ENCODE data around the gene KRT84. TPM values are rescaled to one million over a fixed set of nuclear protein-coding genes. Genes with fewer than 3 reads are reported as not detected.

KRT84 gene
- total and polyA plus RNA-seq, 2 of the 4 experiments (the other 2 are of a cell fraction): not detected

DNA sequence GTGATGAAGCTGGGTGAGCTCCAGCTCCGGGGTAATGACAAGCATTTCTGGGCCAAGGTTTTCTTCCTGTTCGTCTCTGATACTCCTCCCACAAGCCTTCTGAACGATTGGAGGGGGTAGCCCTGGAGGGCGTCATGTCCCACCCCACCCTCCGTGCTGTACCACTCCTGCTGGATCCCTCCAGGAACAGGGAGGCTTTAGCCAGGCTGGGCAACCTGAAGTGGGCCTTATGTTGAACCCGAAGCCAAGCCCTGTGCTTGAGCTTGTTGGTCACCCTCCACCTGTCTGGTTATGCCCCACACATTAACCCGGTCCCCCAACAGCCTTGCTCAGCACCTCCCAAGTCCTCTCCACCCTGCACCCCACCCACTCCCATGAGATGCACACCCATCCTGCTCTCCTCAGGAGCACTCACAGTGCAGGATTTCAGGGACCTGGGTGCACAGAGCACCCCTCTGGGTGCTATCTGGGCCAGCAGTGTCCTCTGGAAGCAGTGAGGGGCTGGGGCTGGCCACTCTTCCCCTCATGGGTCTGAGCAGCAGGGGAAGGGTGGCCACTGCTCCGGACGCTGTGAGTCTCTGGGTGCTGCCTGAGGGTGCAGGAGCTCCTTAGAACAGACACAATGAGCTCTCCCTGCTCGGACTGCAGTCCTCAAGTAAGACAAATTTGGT is 57.5 kb downstream of the KRT84 start:
- intact Hi-C loops (cut with micrococcal nuclease): loop anchor here (1.0 to 2.0 kb wide), 3 partner anchors 49 to 172 kb away; no protein-coding TSS in a partner anchor
- TF ChIP-seq RFX5 (IDR thresholded peaks at IDR 0.05; ENCODE audit: low read depth, low read length): no peak
- no peak for TF ChIP-seq MAFK (IDR thresholded peaks at IDR 0.05; ENCODE audit: low read depth, low read length)
- no peak for TF ChIP-seq NFE2L2 (IDR thresholded peaks at IDR 0.05; ENCODE audit: low read depth, low read length)
- TF ChIP-seq CEBPB (IDR thresholded peaks at IDR 0.05; ENCODE audit: low read depth, low read length): no peak
- no peak for TF ChIP-seq BHLHE40 (IDR thresholded peaks at IDR 0.05; ENCODE audit: low read depth, low read length)
- TF ChIP-seq ELK1 (IDR thresholded peaks at IDR 0.05; ENCODE audit: borderline replicate concordance, low read depth, low read length): no peak
- no peak for TF ChIP-seq SMC3 (IDR thresholded peaks at IDR 0.05; ENCODE audit: low read depth, low read length)
- no peak for TF ChIP-seq MXI1 (IDR thresholded peaks at IDR 0.05; ENCODE audit: borderline replicate concordance, low read depth, low read length)
- no peak for TF ChIP-seq RAD21 (IDR thresholded peaks at IDR 0.05; ENCODE audit: low read length)
- TF ChIP-seq, protein P1, sequence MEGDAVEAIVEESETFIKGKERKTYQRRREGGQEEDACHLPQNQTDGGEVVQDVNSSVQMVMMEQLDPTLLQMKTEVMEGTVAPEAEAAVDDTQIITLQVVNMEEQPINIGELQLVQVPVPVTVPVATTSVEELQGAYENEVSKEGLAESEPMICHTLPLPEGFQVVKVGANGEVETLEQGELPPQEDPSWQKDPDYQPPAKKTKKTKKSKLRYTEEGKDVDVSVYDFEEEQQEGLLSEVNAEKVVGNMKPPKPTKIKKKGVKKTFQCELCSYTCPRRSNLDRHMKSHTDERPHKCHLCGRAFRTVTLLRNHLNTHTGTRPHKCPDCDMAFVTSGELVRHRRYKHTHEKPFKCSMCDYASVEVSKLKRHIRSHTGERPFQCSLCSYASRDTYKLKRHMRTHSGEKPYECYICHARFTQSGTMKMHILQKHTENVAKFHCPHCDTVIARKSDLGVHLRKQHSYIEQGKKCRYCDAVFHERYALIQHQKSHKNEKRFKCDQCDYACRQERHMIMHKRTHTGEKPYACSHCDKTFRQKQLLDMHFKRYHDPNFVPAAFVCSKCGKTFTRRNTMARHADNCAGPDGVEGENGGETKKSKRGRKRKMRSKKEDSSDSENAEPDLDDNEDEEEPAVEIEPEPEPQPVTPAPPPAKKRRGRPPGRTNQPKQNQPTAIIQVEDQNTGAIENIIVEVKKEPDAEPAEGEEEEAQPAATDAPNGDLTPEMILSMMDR (conservative IDR thresholded peaks at IDR 0.05; ENCODE audit: low read depth, low read length): no peak
- no peak for TF ChIP-seq RCOR1 (IDR thresholded peaks at IDR 0.05; ENCODE audit: insufficient replicate concordance, low read length)
- no peak for TF ChIP-seq USF2 (IDR thresholded peaks at IDR 0.05; ENCODE audit: low read depth, low read length)
- no peak for TF ChIP-seq FOS (IDR thresholded peaks at IDR 0.05; ENCODE audit: low read depth, low read length)
- TF ChIP-seq CHD1 (IDR thresholded peaks at IDR 0.05; ENCODE audit: low read depth, low read length): no peak
- TF ChIP-seq MAZ (IDR thresholded peaks at IDR 0.05; ENCODE audit: borderline replicate concordance, low read depth, low read length): no peak

More for the DNA sequence above, 57.5 kb downstream of the KRT84 start:
- no peak; the same call in 1 of the 2 replicates for ATAC-seq (ENCODE audit: low read depth)
- H3K27me3 ChIP-seq (ENCODE audit: control insufficient read depth, insufficient read depth, low read length): peaks cover 54% of the 10 kb centered on the region
- dilution Hi-C loops (cut with HindIII; ENCODE audit: low sequenced_read_pairs, unreplicated experiment) (no loop called here), in situ Hi-C loops (cut with MboI; ENCODE audit: low sequenced_read_pairs) (loop anchor here (5.0 kb wide), 1 partner anchor 171 kb away; no protein-coding TSS in a partner anchor)
- H3K9ac ChIP-seq (ENCODE audit: low read depth, low read length): no peak overlapping the region
- H2BK15ac ChIP-seq (ENCODE audit: low read depth, low read length): no peak overlapping the region
- H3K4me3 ChIP-seq (ENCODE audit: insufficient read depth, low read depth, low read length): no peak overlapping the region
- no peak overlapping the region for H4K8ac ChIP-seq (ENCODE audit: low read depth in 2 of 2, low read length in 2 of 2)
- H3K79me1 ChIP-seq (ENCODE audit: low read depth in 1 of 2, low read length in 2 of 2): no peaks in the 10 kb centered on the region
- no peaks in the 10 kb centered on the region for H3K4me1 ChIP-seq (ENCODE audit: control insufficient read depth, insufficient read depth, low read length)
- no peak overlapping the region for H4K5ac ChIP-seq (ENCODE audit: low read depth, low read length)
- H3K56ac ChIP-seq (ENCODE audit: extremely low read depth, insufficient read depth, low read length): no peak overlapping the region
- no peak overlapping the region for H3K4me2 ChIP-seq (ENCODE audit: low read depth, low read length)
- no peak overlapping the region for H2BK5ac ChIP-seq (ENCODE audit: low read depth, low read length, poor library complexity, severe bottlenecking)
- ChIA-PET POLR2A (ENCODE audit: unreplicated experiment) (interaction anchor here (0.6 kb wide), 1 partner anchor 609 kb away, joined by 8 read pairs; no protein-coding TSS in a partner anchor), CTCF (interaction anchor here (0.5 to 1.8 kb wide), 17 partner anchors 9 to 188 kb away, joined by 3 to 8 read pairs (median 4); no protein-coding TSS in a partner anchor)
- H3K9me1 ChIP-seq (ENCODE audit: insufficient read depth, low read length): no peaks in the 10 kb centered on the region
- H3K23ac ChIP-seq (ENCODE audit: low read depth, low read length): no peak overlapping the region
- no peak overlapping the region for H3K27ac ChIP-seq (ENCODE audit: insufficient read depth, low read length)
- DNase-seq: no peak
- no TSS peak for BruUV-seq (replicated peaks)
- H2AK9ac ChIP-seq (replicated peaks; ENCODE audit: low read depth, low read length, poor library complexity): no peak overlapping the region
- no peak overlapping the region for H3K4ac ChIP-seq (ENCODE audit: low read depth, low read length)
- no peak overlapping the region for H3K18ac ChIP-seq (ENCODE audit: low read depth, low read length)
- no peak overlapping the region for H2AFZ ChIP-seq (replicated peaks; ENCODE audit: low read length, poor library complexity)
- no peaks in the 10 kb centered on the region for H4K20me1 ChIP-seq (ENCODE audit: insufficient read depth, low read length)
- WGBS, 2 experiments (ENCODE audit: extremely low coverage in 2 of 2, insufficient read length in 1 of 2): 72% methylated on average over 7 of the region's 10 CpGs; no CpG with 5 or more reads in 1 of the 2 experiments
- H2AK5ac ChIP-seq (ENCODE audit: low read depth, low read length): no peak overlapping the region
- H4K91ac ChIP-seq (ENCODE audit: insufficient read depth, low read depth, low read length): no peak overlapping the region
- no peak overlapping the region for H3K14ac ChIP-seq (replicated peaks; ENCODE audit: low read depth, low read length)
- H2BK120ac ChIP-seq (ENCODE audit: low read depth, low read length): no peak overlapping the region
- H3K9me3 ChIP-seq (ENCODE audit: control insufficient read depth, insufficient read depth, low read length): no peaks in the 10 kb centered on the region
- no peaks in the 10 kb centered on the region for H3K36me3 ChIP-seq (ENCODE audit: control insufficient read depth, insufficient read depth, low read length)
- no peak overlapping the region for H2BK20ac ChIP-seq (ENCODE audit: low read depth, low read length)
